ENCODE data around the gene TAS1R3. TPM values are rescaled to one million over a fixed set of nuclear protein-coding genes. Genes with fewer than 3 reads are reported as not detected.

Gene TAS1R3
- total RNA-seq, 1 experiment from 2014 or later = 0.31 TPM

- no peak overlapping the region for H3K4me3 ChIP-seq (ENCODE audit: low read depth in 2 of 2, low read length in 2 of 2)
- no peak for TF ChIP-seq TCF7L2 (IDR thresholded peaks at IDR 0.05; ENCODE audit: low read depth, low read length)
- TF ChIP-seq REST (IDR thresholded peaks at IDR 0.05; ENCODE audit: insufficient read depth in 1 of 2, low read depth in 2 of 2, low read length in 1 of 2) = no peak
- no peak for TF ChIP-seq CTCF (IDR thresholded peaks at IDR 0.05)
- ChIA-PET CTCF (no interaction called here), POLR2A (no interaction called here)
- in situ Hi-C loops (cut with HindIII; ENCODE audit: low pct_unique_long_range_greater_than_20kb, low sequenced_read_pairs) = no loop called here
- no peak overlapping the region for H3K27ac ChIP-seq (ENCODE audit: low read length)
- H3K9me3 ChIP-seq (ENCODE audit: control insufficient read depth, insufficient read depth, low read depth, low read length) = no peaks in the 10 kb centered on the region
- DNase-seq (ENCODE audit: low read depth, low spot score) = no peak
- no peak for ATAC-seq
- no peaks in the 10 kb centered on the region; the same call in none of the 2 replicates for H3K36me3 ChIP-seq (ENCODE audit: control insufficient read depth, insufficient read depth, low read length)
- BruUV-seq (replicated peaks) = no TSS peak
- intact Hi-C loops (cut with micrococcal nuclease; ENCODE audit: unreplicated experiment) = no loop called here
- H3K4me1 ChIP-seq (ENCODE audit: control insufficient read depth, insufficient read depth, low read length) = peaks cover 22% of the 10 kb centered on the region
- H3K27me3 ChIP-seq (ENCODE audit: control insufficient read depth, insufficient read depth, low read length) = no peaks in the 10 kb centered on the region
These were observed 17.4 kb upstream of the TAS1R3 start for GRCh38 chr1:1313500-1314236.

GRCh38 chr1:1314237-1314586, 16.9 kb upstream of the TAS1R3 start:
- intact Hi-C loops (cut with micrococcal nuclease; ENCODE audit: unreplicated experiment) = no loop called here
- peaks cover 27% of the 10 kb centered on the region for H3K4me1 ChIP-seq (ENCODE audit: control insufficient read depth, insufficient read depth, low read length)
- no peaks in the 10 kb centered on the region for H3K27me3 ChIP-seq (ENCODE audit: control insufficient read depth, insufficient read depth, low read length)
- CTCF ChIA-PET = no interaction called here
- no peaks in the 10 kb centered on the region for H3K9me3 ChIP-seq (ENCODE audit: control insufficient read depth, insufficient read depth, low read depth, low read length)
- no peak overlapping the region for H3K4me3 ChIP-seq (ENCODE audit: low read depth in 2 of 2, low read length in 2 of 2)
- no TSS peak for BruUV-seq (replicated peaks)
- no peak for ATAC-seq
- no peak overlapping the region for H3K27ac ChIP-seq (ENCODE audit: low read length)
- H3K36me3 ChIP-seq (ENCODE audit: control insufficient read depth, insufficient read depth, low read length) = no peaks in the 10 kb centered on the region; the same call in none of the 2 replicates
- in situ Hi-C loops (cut with HindIII; ENCODE audit: low pct_unique_long_range_greater_than_20kb, low sequenced_read_pairs) = no loop called here
- DNase-seq (ENCODE audit: low read depth, low spot score) = no peak
- POLR2A ChIA-PET = no interaction called here
- no peak for TF ChIP-seq CTCF (IDR thresholded peaks at IDR 0.05)
- no peak for TF ChIP-seq REST (IDR thresholded peaks at IDR 0.05; ENCODE audit: insufficient read depth in 1 of 2, low read depth in 2 of 2, low read length in 1 of 2)
- TF ChIP-seq POLR2AphosphoS5 (IDR thresholded peaks at IDR 0.05; ENCODE audit: low read depth, low read length) = no peak
- TF ChIP-seq TCF7L2 (IDR thresholded peaks at IDR 0.05; ENCODE audit: low read depth, low read length) = no peak
- no peak for TF ChIP-seq SIN3A (IDR thresholded peaks at IDR 0.05; ENCODE audit: borderline replicate concordance, insufficient read depth, low read depth, low read length)
